Ishikawa (cell line): ENCODE measurements around the gene DGKD.

Source experiments
- CEBPB ChIP-seq: IDR thresholded peaks from 2 replicates; pipeline ENCODE4 v1.6.1; 2012
- CREB1 ChIP-seq: IDR thresholded peaks from 2 replicates; pipeline ENCODE4 v1.6.1; 2012; ENCODE audit warnings: low read depth
- EGR1 ChIP-seq: IDR thresholded peaks from 2 replicates; pipeline ENCODE4 v1.6.1; 2012
- EP300 ChIP-seq: IDR thresholded peaks from 2 replicates; pipeline ENCODE4 v1.6.1; 2012; ENCODE audit warnings: borderline replicate concordance
- FOXM1 ChIP-seq: IDR thresholded peaks from 2 replicates; pipeline ENCODE4 v1.6.1; 2012; ENCODE audit warnings: low read depth, borderline replicate concordance
- MAX ChIP-seq: IDR thresholded peaks from 2 replicates; pipeline ENCODE4 v1.6.1; 2012
- NFIC ChIP-seq: IDR thresholded peaks from 2 replicates; pipeline ENCODE4 v1.6.1; 2012
- RAD21 ChIP-seq: IDR thresholded peaks from 2 replicates; pipeline ENCODE4 v1.6.1; 2012; ENCODE audit warnings: low read depth
- REST ChIP-seq: IDR thresholded peaks from 2 replicates; pipeline ENCODE4 v1.6.1; 2012; ENCODE audit warnings: low read depth, mild to moderate bottlenecking
- TAF1 ChIP-seq: IDR thresholded peaks from 2 replicates; pipeline ENCODE4 v1.6.1; 2012; ENCODE audit warnings: low read depth, mild to moderate bottlenecking
- TEAD4 ChIP-seq: IDR thresholded peaks from 2 replicates; pipeline ENCODE4 v1.6.1; 2012
- USF1 ChIP-seq: IDR thresholded peaks from 2 replicates; pipeline ENCODE4 v1.6.1; 2012
- YY1 ChIP-seq: IDR thresholded peaks from 2 replicates; pipeline ENCODE4 v1.6.1; 2012; ENCODE audit warnings: low read depth

GRCh38 chr2:233369462-233369861 lies 15.2 kb downstream of the DGKD start:
- TF ChIP-seq EP300 (no peak), MAX (no peak), REST (no peak), EGR1 (no peak), CEBPB (no peak), RAD21 (no peak), USF1 (no peak), CREB1 (no peak), NFIC (no peak), TAF1 (no peak), FOXM1 (no peak), TEAD4 (no peak), YY1 (no peak)
